ENCODE measurements around the gene TAGAP. TPM values are rescaled to one million over a fixed set of nuclear protein-coding genes. Genes with fewer than 3 reads are reported as not detected.

The TAGAP gene
- total RNA-seq, 1 experiment from 2014 or later, result 0.30 TPM

DNA sequence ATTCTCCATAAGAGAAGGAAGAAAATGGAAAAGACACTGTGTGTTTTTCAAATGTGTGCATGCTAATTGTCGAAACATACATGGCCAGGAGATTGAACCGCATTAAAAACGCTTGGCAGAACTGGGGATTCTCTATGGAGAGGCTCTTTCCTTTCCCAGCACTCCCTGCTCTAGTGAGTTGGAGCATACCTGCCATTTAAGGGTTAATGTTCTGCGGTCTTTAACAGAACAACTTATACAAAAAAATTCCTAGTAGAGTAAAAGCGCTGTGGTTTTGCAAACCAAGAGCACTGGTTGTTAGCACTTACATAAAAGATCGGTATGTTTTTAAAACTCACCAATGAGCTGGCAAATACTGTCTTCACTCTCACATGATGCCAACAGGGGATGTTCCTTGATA lies 1.5 kb downstream of the TAGAP start:
- no peak for ATAC-seq
- Histone ChIP-seq H3K4me2 (ENCODE audit: low read length) (0 out of 2 replicates have a peak overlapping the region, but pooled peaks have one; percentile 60), H3K36me3 (ENCODE audit: control insufficient read depth in 1 of 2, insufficient read depth in 2 of 2, low read length in 2 of 2) (no peaks in the 10 kb centered on the region), H3K9me3 (ENCODE audit: control insufficient read depth in 1 of 2, insufficient read depth in 1 of 2, low read depth in 1 of 2, low read length in 2 of 2) (no peaks in the 10 kb centered on the region), H2AFZ (ENCODE audit: low read depth, low read length, poor library complexity, severe bottlenecking) (no peak overlapping the region), H3K9me2 (ENCODE audit: insufficient read depth) (no peaks in the 10 kb centered on the region), H3K27ac (ENCODE audit: low read depth, low read length) (no peak overlapping the region), H3K4me3 (replicated peaks in 1 of 2; ENCODE audit: low read depth in 1 of 2, low read length in 2 of 2) (no peak overlapping the region), H3K79me2 (ENCODE audit: insufficient read depth, low read length) (no peaks in the 10 kb centered on the region), H3K4me1 (ENCODE audit: control insufficient read depth in 1 of 2, insufficient read depth in 2 of 2, low read length in 2 of 2) (peaks cover 0 to 11% of the 10 kb centered on the region in 2 experiments; a peak in 2 of 4 replicates), H4K20me1 (ENCODE audit: insufficient read depth) (no peaks in the 10 kb centered on the region), H3K27me3 (ENCODE audit: insufficient read depth, low read length) (no peaks in the 10 kb centered on the region), H3K9ac (ENCODE audit: low read length) (no peak overlapping the region)
- RAD21 ChIA-PET (ENCODE audit: low non-redundant PET in 1 of 2, low total read pairs in 2 of 2, uncharacterized antibody in 2 of 2, unreplicated experiment in 2 of 2), result interaction anchor here in 1 of 2 experiments (1.0 kb wide), 1 partner anchor 91 kb away, joined by 3 read pairs; no protein-coding TSS in a partner anchor
- CTCF ChIA-PET, result interaction anchor here (1.0 to 2.3 kb wide), 12 partner anchors 9 to 829 kb away, joined by 3 to 24 read pairs (median 6); no protein-coding TSS in a partner anchor
- POLR2A ChIA-PET, result interaction anchor here (1.6 to 1.9 kb wide), 2 partner anchors 66 to 91 kb away, joined by 4 to 5 read pairs; no protein-coding TSS in a partner anchor
- intact Hi-C loops (cut with micrococcal nuclease), result no loop called here
- TF ChIP-seq CEBPB (IDR thresholded peaks at IDR 0.05; ENCODE audit: low read depth) (no peak), YY1 (IDR thresholded peaks at IDR 0.05; ENCODE audit: extremely low read depth, insufficient replicate concordance, low read depth, low read length) (no peak), POLR2A (IDR thresholded peaks at IDR 0.05; ENCODE audit: borderline replicate concordance, extremely low read depth, insufficient read depth, insufficient read length) (no peak), FOSL1 (IDR thresholded peaks at IDR 0.05; ENCODE audit: low read depth) (no peak), SP1 (IDR thresholded peaks at IDR 0.05; ENCODE audit: low read depth) (no peak), EGR1 (IDR thresholded peaks at IDR 0.05; ENCODE audit: low read depth) (no peak), TCF7L2 (IDR thresholded peaks at IDR 0.05; ENCODE audit: borderline replicate concordance, extremely low read depth, insufficient read depth, insufficient read length) (no peak), JUND (IDR thresholded peaks at IDR 0.05) (no peak), ELF1 (IDR thresholded peaks at IDR 0.05; ENCODE audit: borderline replicate concordance, low read depth) (no peak), SRF (IDR thresholded peaks at IDR 0.05; ENCODE audit: low read depth) (no peak), CBX3 (IDR thresholded peaks at IDR 0.05; ENCODE audit: low read depth) (no peak), SIN3A (IDR thresholded peaks at IDR 0.05; ENCODE audit: low read depth) (no peak), ZFX (IDR thresholded peaks at IDR 0.05) (no peak), POLR2AphosphoS5 (IDR thresholded peaks at IDR 0.05; ENCODE audit: low read depth, low read length) (no peak), ZNF274 (IDR thresholded peaks at IDR 0.05; ENCODE audit: low read depth, low read length) (no peak)
- TF ChIP-seq, protein P1, sequence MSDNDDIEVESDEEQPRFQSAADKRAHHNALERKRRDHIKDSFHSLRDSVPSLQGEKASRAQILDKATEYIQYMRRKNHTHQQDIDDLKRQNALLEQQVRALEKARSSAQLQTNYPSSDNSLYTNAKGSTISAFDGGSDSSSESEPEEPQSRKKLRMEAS (IDR thresholded peaks at IDR 0.05), result no peak
- TF ChIP-seq, protein P2, sequence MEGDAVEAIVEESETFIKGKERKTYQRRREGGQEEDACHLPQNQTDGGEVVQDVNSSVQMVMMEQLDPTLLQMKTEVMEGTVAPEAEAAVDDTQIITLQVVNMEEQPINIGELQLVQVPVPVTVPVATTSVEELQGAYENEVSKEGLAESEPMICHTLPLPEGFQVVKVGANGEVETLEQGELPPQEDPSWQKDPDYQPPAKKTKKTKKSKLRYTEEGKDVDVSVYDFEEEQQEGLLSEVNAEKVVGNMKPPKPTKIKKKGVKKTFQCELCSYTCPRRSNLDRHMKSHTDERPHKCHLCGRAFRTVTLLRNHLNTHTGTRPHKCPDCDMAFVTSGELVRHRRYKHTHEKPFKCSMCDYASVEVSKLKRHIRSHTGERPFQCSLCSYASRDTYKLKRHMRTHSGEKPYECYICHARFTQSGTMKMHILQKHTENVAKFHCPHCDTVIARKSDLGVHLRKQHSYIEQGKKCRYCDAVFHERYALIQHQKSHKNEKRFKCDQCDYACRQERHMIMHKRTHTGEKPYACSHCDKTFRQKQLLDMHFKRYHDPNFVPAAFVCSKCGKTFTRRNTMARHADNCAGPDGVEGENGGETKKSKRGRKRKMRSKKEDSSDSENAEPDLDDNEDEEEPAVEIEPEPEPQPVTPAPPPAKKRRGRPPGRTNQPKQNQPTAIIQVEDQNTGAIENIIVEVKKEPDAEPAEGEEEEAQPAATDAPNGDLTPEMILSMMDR (IDR thresholded peaks at IDR 0.05 in 2 of 3, conservative IDR thresholded peaks at IDR 0.05 in 1 of 3; ENCODE audit: borderline replicate concordance in 1 of 3, insufficient read depth in 1 of 3, low read depth in 2 of 3, low read length in 2 of 3), result no peak
- TF ChIP-seq, protein P3, sequence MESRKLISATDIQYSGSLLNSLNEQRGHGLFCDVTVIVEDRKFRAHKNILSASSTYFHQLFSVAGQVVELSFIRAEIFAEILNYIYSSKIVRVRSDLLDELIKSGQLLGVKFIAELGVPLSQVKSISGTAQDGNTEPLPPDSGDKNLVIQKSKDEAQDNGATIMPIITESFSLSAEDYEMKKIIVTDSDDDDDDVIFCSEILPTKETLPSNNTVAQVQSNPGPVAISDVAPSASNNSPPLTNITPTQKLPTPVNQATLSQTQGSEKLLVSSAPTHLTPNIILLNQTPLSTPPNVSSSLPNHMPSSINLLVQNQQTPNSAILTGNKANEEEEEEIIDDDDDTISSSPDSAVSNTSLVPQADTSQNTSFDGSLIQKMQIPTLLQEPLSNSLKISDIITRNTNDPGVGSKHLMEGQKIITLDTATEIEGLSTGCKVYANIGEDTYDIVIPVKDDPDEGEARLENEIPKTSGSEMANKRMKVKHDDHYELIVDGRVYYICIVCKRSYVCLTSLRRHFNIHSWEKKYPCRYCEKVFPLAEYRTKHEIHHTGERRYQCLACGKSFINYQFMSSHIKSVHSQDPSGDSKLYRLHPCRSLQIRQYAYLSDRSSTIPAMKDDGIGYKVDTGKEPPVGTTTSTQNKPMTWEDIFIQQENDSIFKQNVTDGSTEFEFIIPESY (IDR thresholded peaks at IDR 0.05; ENCODE audit: extremely low read depth, insufficient replicate concordance, low read length), result no peak
- TF ChIP-seq, protein P4, sequence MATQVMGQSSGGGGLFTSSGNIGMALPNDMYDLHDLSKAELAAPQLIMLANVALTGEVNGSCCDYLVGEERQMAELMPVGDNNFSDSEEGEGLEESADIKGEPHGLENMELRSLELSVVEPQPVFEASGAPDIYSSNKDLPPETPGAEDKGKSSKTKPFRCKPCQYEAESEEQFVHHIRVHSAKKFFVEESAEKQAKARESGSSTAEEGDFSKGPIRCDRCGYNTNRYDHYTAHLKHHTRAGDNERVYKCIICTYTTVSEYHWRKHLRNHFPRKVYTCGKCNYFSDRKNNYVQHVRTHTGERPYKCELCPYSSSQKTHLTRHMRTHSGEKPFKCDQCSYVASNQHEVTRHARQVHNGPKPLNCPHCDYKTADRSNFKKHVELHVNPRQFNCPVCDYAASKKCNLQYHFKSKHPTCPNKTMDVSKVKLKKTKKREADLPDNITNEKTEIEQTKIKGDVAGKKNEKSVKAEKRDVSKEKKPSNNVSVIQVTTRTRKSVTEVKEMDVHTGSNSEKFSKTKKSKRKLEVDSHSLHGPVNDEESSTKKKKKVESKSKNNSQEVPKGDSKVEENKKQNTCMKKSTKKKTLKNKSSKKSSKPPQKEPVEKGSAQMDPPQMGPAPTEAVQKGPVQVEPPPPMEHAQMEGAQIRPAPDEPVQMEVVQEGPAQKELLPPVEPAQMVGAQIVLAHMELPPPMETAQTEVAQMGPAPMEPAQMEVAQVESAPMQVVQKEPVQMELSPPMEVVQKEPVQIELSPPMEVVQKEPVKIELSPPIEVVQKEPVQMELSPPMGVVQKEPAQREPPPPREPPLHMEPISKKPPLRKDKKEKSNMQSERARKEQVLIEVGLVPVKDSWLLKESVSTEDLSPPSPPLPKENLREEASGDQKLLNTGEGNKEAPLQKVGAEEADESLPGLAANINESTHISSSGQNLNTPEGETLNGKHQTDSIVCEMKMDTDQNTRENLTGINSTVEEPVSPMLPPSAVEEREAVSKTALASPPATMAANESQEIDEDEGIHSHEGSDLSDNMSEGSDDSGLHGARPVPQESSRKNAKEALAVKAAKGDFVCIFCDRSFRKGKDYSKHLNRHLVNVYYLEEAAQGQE (IDR thresholded peaks at IDR 0.05; ENCODE audit: low read depth), result no peak
- no TSS peak for BruUV-seq (replicated peaks)
- DNase-seq (ENCODE audit: low read depth, low spot score), result no peak

Measured in HCT116 (cell line).